Measurements from ENCODE around the gene SNCB. TPM values are rescaled to one million over a fixed set of nuclear protein-coding genes. Genes with fewer than 3 reads are reported as not detected.

SNCB gene
- under 1 TPM in 1 of 2 experiments, not detected in 1; 0.31 TPM for total RNA-seq

DNA sequence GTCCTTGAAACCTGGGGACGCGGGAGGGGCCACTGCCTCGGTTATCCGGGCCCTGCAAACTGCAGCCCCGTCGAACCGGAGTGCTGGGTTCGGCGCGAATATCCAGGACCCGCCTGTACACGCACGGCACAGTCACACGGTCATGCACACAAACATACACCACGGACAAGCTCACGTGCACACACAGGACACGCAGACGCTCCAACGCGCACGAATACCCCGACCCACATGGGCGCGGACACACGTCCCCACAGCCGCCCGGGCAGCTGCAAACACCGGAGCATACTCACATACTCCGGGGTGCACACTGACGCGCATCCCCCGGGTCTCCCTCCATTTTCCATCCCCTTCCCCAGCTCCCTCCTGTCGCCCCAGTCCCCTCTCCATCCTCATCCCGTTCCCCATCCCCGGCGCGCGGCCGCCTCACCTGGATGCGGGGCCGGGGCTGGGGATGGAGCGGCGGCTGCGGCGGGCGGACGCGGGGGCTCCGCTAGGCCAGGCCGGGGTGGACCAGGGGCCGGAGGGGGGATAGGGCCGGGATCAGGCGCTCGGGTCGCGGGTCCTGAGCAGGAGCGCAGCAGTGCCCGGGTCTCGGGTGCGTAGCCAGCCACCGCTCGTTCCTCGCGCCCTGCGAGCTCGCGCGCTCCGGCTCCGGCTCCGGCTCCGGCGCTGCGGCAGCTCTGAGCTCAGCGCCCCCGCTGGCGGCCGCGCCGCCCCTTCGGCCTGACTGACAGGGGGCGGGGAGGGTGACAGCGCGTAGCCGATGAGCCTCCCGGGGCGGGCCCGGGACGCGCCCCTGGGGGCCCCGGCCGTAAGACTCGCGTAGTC, at the start of gene SNCB, which contains the start of gene EIF4E1B:
Gene SNCB, minus strand, starts transcription at position 682 of the 828 bp plus-strand sequence. CDS start 880 bp downstream, outside the sequence.
Gene EIF4E1B, plus strand, starts transcription at position 823 of the 828 bp plus-strand sequence. CDS start 12,113 bp downstream, outside the sequence.
- CTCF ChIA-PET, result interaction anchor here (0.6 to 1.9 kb wide), 6 partner anchors 9 to 60 kb away, joined by 3 to 11 read pairs (median 5); partner anchors contain the start of gene TSPAN17
- H3K27ac Mint-ChIP-seq, result no peak within 1 kb of the TSS
- H3K4me1 Mint-ChIP-seq (ENCODE audit: low read depth), result peaks cover 13% of the 10 kb centered on the region
- H3K36me3 Mint-ChIP-seq, result no peaks in the 10 kb centered on the region
- POLR2A ChIA-PET, result interaction anchor here (1.1 to 1.5 kb wide), 2 partner anchors 17 to 34 kb away, joined by 3 to 8 read pairs; partner anchors contain the start of gene TSPAN17
- no peak within 1 kb of the TSS for H3K4me3 Mint-ChIP-seq
- peaks cover 69% of the 10 kb centered on the region for H3K27me3 Mint-ChIP-seq
- intact Hi-C loops (cut with micrococcal nuclease), result no loop called here
- H3K9me3 Mint-ChIP-seq, result no peaks in the 10 kb centered on the region
- peak; percentile 67 for DNase-seq

DNA sequence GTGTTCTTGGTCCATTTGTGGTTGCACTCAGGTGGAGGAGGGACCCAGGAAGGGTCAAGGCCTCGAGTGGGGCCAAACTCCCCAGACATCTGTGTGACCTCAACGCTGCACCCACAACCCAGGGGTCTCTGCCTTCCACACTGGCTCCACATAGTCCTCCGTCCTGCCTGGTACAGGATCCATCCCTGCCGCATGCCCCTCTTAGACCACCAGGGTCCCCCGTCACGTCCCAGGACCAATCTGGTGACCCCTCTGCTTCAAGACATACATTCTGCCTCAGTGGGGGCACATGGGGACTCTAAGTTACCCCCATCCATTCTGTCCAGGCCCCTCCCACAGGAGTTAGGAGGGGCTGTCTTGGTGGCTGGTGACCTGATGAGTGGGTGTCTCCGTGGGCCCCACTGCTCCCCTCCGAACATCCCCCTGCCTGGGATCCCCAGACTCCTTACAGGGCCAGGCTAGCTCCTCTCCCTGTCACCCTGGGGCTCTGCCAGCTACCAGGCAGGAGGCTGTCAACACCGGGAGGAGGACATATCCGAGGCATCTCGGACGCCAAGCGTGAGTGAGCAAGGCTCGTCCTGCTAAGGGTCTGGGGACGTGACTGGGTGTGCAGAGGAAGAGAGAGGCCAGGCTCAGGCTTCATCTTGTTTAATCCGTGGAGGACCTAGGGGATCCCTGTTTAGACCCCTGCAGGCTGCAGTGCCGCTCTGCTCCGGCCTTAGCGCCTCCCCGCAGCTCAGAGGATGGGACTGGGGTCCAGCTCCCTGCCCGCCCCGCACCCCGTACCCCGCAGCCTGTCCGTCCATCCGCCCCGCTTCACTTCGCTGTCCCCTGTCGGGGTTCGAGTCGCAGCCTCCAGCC, 49.3 kb upstream of the SNCB start:
- Mint-ChIP-seq H3K27ac (no peak overlapping the region), H3K9me3 (peaks cover 4% of the 10 kb centered on the region), H3K4me1 (ENCODE audit: low read depth) (no peaks in the 10 kb centered on the region), H3K36me3 (no peaks in the 10 kb centered on the region), H3K27me3 (peaks cover 42% of the 10 kb centered on the region), H3K4me3 (no peak overlapping the region)
- CTCF ChIA-PET, result interaction anchor here (7.8 kb wide), 1 partner anchor 20 kb away, joined by 49 read pairs; no protein-coding TSS in a partner anchor
- intact Hi-C loops (cut with micrococcal nuclease), result no loop called here
- POLR2A ChIA-PET, result no interaction called here
- DNase-seq, result no peak

DNA sequence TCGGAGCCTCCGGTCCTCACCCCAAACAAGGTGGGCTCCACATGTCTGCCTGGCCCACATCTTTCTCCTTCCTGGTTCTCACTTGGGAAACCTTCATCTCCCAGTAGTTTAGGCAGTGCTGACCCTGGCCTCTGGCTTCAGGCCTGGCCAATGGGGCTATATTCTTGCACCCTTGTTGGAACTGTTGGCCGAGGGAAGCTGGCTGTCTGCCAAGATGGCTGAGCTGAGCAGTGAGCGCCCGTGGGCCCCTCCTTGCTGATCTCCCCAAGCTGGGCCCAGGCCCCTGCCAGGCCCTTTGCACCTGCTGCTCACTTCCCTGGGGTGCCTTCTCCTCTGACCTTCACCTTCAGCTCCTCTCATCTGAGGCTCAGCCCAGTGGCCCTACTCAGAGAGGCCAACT, 48.2 kb upstream of the SNCB start:
- ChIA-PET POLR2A (no interaction called here), CTCF (interaction anchor here (7.8 kb wide), 1 partner anchor 19 kb away, joined by 49 read pairs; no protein-coding TSS in a partner anchor)
- Mint-ChIP-seq H3K4me3 (no peak overlapping the region), H3K27me3 (peaks cover 40% of the 10 kb centered on the region), H3K9me3 (no peaks in the 10 kb centered on the region), H3K27ac (no peak overlapping the region), H3K4me1 (ENCODE audit: low read depth) (no peaks in the 10 kb centered on the region), H3K36me3 (no peaks in the 10 kb centered on the region)
- intact Hi-C loops (cut with micrococcal nuclease), result no loop called here
- DNase-seq, result no peak

DNA sequence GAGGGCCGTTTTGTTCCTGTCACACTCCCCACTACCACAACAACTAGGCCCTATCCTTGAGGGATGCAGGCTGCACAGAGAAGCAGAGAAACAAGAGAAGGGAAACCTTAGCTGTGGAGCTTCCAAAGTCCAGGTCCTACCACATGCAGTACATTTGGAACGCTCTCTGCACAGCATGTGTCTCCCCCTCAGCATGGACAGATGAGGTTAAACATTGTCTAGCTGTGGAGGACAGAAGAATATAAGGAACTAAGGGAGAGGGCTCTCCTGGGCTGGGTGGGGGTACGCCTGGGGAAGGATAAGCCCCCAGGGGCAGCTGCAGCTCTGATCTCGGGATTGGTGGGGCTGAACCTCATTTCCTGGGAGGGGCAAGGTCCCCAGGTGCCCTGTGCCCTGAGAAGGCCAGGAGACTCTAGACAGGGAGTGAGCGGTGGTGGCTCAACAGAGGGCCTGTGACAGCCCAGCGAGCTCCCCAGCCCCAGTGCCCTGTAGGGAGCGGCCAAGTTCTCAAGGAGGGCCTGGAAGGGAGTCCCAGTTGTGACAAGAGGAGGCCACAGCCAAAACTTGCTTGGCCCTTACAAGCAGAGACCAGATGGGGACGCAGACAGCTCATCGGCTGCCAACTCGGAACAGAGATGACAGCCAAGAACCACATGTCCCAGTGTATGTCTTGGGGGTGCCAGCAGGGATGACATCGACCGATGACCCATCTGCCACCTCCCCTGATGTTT, 47.0 kb upstream of the SNCB start:
- Mint-ChIP-seq H3K9me3 (no peaks in the 10 kb centered on the region), H3K36me3 (no peaks in the 10 kb centered on the region), H3K4me1 (ENCODE audit: low read depth) (no peaks in the 10 kb centered on the region), H3K4me3 (no peak overlapping the region), H3K27ac (no peak overlapping the region), H3K27me3 (peaks cover 35% of the 10 kb centered on the region)
- intact Hi-C loops (cut with micrococcal nuclease), result no loop called here
- POLR2A ChIA-PET, result no interaction called here
- no peak for DNase-seq
- CTCF ChIA-PET, result interaction anchor here (7.8 kb wide), 1 partner anchor 18 kb away, joined by 49 read pairs; no protein-coding TSS in a partner anchor

DNA sequence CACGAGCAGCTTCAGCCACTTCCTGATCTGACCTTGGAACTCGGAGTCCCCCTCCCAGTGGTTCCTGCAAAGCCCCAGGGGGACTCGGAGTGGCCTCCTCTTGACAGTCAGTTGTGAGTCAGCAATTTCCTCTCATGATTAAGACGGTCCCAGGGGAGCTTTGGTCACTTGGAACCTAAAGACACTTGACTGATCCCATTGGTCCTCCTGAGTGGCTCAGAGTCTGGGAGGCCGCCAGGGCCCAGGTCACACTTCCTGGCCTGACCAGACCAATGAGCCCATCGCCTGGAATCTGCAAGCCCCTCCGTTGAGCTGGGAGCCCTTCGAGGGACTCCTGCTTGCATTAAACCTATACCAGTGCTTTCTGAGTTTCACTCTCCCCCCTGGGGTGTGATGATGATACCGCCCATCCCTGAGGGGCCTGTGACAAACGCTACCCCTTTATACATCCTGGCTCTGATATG, 46.1 kb upstream of the SNCB start:
- Mint-ChIP-seq H3K9me3 (no peaks in the 10 kb centered on the region), H3K36me3 (no peaks in the 10 kb centered on the region), H3K27me3 (peaks cover 32% of the 10 kb centered on the region), H3K4me1 (ENCODE audit: low read depth) (no peaks in the 10 kb centered on the region), H3K4me3 (no peak overlapping the region), H3K27ac (no peak overlapping the region)
- ChIA-PET CTCF (interaction anchor here (7.8 kb wide), 1 partner anchor 17 kb away, joined by 49 read pairs; no protein-coding TSS in a partner anchor), POLR2A (no interaction called here)
- no peak for DNase-seq
- intact Hi-C loops (cut with micrococcal nuclease), result no loop called here

DNA sequence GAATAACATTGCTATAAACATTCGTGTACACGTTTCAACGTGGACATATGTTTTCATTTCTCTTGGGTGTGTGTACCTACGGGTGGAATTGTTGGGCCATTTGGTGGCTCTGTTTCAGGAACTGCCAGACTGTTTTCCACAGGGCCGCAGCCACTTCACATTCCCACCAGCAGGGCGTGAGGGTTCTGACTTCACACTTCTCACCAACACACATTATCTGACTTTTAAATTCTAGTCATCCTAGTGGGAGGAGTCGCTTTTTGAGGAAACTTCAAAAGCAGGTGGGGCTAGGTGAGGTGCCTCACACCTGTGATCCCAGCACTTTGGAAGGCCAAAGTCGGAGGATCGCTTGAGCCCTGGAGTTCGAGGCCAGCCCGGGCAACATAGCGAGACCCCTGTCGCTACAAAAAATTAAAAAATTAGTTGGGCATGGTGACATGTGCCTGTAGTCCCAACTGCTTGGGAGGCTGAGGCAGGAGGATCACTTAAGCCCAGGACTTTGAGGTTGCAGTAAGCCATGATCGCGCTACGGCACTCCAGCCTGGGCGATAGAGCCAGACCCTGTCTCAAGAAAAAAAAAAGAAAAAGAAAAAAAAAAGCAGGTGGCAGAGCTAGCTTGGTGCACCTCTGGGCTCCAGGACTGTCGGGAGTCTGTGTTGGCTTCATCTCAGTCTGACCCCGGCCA, 45.5 kb upstream of the SNCB start:
- no peak overlapping the region for H3K4me3 Mint-ChIP-seq
- no peak overlapping the region for H3K27ac Mint-ChIP-seq
- DNase-seq, result no peak
- CTCF ChIA-PET, result interaction anchor here (4.5 to 7.8 kb wide), 2 partner anchors 15 to 16 kb away, joined by 15 to 49 read pairs; no protein-coding TSS in a partner anchor
- H3K4me1 Mint-ChIP-seq (ENCODE audit: low read depth), result no peaks in the 10 kb centered on the region
- H3K27me3 Mint-ChIP-seq, result peaks cover 34% of the 10 kb centered on the region
- intact Hi-C loops (cut with micrococcal nuclease), result no loop called here
- POLR2A ChIA-PET, result no interaction called here
- no peaks in the 10 kb centered on the region for H3K36me3 Mint-ChIP-seq
- H3K9me3 Mint-ChIP-seq, result no peaks in the 10 kb centered on the region

DNA sequence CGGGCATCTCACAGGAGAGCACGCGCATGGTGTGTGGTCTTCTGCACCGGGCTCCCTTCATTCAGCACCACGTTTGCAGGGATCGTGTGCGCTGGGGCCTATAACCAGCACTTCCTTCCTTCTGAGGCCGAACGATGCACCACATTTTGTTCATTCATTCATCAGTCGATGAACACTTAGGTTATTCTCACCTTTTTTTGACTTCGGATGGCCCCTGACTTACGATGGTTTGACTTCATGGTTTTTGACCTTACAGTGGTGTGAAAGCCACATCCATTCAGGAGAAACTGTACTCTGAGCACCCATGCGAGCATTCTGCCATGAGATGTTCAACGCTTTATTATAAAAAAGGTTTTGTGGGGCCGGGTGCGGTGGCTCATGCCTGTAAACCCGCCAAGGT, 44.5 kb upstream of the SNCB start:
- H3K4me1 Mint-ChIP-seq (ENCODE audit: low read depth), result no peaks in the 10 kb centered on the region
- H3K27me3 Mint-ChIP-seq, result peaks cover 31% of the 10 kb centered on the region
- H3K9me3 Mint-ChIP-seq, result no peaks in the 10 kb centered on the region
- no peaks in the 10 kb centered on the region for H3K36me3 Mint-ChIP-seq
- intact Hi-C loops (cut with micrococcal nuclease), result no loop called here
- no peak overlapping the region for H3K27ac Mint-ChIP-seq
- DNase-seq, result no peak
- no peak overlapping the region for H3K4me3 Mint-ChIP-seq
- POLR2A ChIA-PET, result no interaction called here
- CTCF ChIA-PET, result interaction anchor here (4.5 kb wide), 1 partner anchor 14 kb away, joined by 15 read pairs; no protein-coding TSS in a partner anchor

DNA sequence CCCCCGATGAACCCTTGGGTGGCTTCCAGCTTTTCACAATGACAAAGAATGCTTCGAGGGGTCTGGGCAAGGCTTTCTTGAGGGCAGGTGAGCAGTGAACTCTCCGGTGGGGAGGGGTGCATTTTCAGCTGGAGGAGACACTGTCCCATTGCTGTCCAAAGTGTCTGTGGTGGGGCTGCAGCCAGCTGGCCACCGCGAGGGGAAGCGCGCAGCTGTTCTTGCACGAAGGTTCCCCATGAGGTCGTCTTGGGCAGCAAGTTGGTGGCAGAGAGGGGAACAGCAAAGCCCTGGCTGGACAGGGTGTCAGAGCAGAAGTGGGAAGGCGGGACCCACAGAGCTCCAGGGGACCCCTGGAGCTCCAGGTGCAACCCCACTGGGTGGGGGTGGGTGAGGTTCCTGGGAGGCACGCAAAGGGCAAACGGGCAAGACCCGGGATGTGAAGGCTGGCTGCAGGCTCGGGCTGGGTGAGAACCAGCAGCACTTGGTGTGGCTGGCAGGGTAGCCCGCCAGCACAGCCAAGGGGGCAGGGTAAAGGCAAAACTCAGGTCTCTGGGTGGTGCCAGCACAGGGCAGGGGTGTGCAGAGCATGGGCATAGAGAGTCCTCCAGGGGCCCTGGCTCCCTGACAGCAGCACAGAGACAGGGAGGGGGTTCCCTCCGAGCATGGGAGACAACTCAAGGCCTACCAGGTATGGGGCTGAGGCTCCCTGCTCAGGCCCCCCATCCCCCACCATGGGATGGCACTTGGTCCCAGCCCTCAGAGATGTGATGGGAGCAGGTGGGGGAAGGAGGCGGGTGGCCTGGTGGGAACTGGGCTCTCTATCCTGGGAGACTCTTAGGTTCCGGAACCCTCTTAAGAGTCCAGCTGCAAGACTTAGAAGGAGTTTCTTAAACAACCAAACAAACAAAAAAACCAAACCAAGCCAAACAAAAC, 43.6 kb upstream of the SNCB start:
- Mint-ChIP-seq H3K4me1 (ENCODE audit: low read depth) (no peaks in the 10 kb centered on the region), H3K27me3 (peaks cover 24% of the 10 kb centered on the region), H3K36me3 (no peaks in the 10 kb centered on the region), H3K9me3 (no peaks in the 10 kb centered on the region), H3K27ac (no peak overlapping the region), H3K4me3 (no peak overlapping the region)
- intact Hi-C loops (cut with micrococcal nuclease), result no loop called here
- ChIA-PET POLR2A (no interaction called here), CTCF (interaction anchor here (4.5 kb wide), 1 partner anchor 13 kb away, joined by 15 read pairs; no protein-coding TSS in a partner anchor)
- no peak for DNase-seq

DNA sequence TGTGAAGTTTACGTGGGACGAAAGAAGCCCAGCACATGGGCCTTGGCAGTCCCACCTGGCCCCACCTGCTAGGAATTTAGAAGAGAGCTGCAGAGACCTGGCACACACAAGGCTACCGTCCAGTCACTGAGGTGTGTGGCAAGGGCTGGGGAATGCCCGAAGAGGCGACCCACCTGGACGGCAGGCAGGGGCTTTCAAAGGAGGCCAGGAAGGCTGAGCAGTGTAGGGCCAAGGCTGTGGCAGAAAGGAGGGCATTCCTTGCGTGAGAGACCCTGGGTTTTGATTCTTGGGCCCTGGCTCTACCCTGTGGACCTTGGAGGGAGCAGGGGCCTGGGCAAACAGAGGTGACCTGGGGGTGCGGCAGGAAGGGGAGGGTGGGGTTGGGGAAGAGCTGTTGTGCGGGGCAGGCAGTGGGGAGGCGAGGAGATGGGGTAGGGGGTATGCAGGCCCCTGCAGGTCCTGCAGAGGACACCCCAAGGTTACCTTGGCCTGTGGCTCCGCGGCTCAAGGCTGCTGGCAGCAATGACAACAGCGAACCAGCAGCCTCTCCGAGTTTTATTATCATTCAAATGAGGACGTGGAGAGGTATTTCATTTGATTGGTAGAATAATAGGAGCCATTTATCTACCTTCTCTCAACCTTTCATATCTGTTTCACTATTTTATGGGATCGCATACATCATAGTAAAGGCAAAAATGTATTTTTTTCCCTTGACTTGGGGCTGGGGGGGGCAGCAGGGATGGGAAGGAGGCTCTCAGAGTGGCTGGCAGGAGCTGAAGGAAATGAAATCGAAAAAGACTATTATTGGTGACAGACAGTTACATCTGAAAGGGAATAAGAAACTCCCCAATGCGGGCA, 41.8 kb upstream of the SNCB start:
- Mint-ChIP-seq H3K27me3 (peaks cover 15% of the 10 kb centered on the region), H3K4me3 (no peak overlapping the region), H3K9me3 (no peaks in the 10 kb centered on the region), H3K4me1 (ENCODE audit: low read depth) (no peaks in the 10 kb centered on the region), H3K36me3 (no peaks in the 10 kb centered on the region), H3K27ac (no peak overlapping the region)
- ChIA-PET CTCF (interaction anchor here (4.5 kb wide), 1 partner anchor 11 kb away, joined by 15 read pairs; no protein-coding TSS in a partner anchor), POLR2A (no interaction called here)
- no peak for DNase-seq
- intact Hi-C loops (cut with micrococcal nuclease), result no loop called here

DNA sequence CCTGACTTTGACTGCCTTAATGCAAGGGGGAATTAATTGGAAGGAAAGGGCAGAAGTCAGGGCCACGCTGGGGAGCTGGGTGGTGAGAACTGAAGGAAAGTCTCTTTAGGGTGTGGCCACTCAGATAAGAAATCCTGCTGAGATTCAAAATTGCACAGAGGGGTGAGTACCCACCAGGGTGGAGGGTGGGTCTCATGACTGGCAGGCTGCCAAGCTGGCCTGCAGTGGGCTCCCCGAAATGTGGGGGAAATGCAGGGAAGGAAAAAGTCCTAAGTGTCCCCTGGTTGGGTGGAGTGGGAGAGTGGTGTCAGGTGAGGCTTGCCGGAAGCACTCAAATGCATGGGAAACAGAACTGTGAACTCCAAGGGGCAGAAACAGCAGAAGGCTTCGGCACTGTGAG, 41.1 kb upstream of the SNCB start:
- Mint-ChIP-seq H3K27me3 (peaks cover 15% of the 10 kb centered on the region), H3K9me3 (no peaks in the 10 kb centered on the region), H3K4me1 (ENCODE audit: low read depth) (no peaks in the 10 kb centered on the region), H3K4me3 (no peak overlapping the region), H3K27ac (no peak overlapping the region), H3K36me3 (no peaks in the 10 kb centered on the region)
- CTCF ChIA-PET, result interaction anchor here (4.5 kb wide), 1 partner anchor 10 kb away, joined by 15 read pairs; no protein-coding TSS in a partner anchor
- no peak for DNase-seq
- POLR2A ChIA-PET, result no interaction called here
- intact Hi-C loops (cut with micrococcal nuclease), result no loop called here

Data from activated CD4-positive, alpha-beta memory T cell treated with anti-CD3 and anti-CD28 coated beads for 36 hours (primary cell).